A673 (cell line): ENCODE measurements around the gene KCNJ10.

ENCODE experiments used
- EZH2 ChIP-seq: fragments of 200-600 bp; sonication (generic); IDR thresholded peaks from 2 replicates; pipeline ENCODE4 v1.6.1; 2017; ENCODE audit warnings: borderline replicate concordance, low read depth, mild to moderate bottlenecking, mixed read lengths, antibody characterized with exemption, low read length; ENCODE audit not compliant: poor library complexity, severe bottlenecking
- TF ChIP-seq, protein P1 (sequence below): fragments of 300-800, 200-600 bp; sonication (generic); conservative IDR thresholded peaks from 2 replicates; pipeline ENCODE4 v1.5.1; 2017; ENCODE audit warnings: low read depth, mild to moderate bottlenecking, antibody characterized with exemption, low read length, moderate library complexity, mixed read lengths

DNA sequence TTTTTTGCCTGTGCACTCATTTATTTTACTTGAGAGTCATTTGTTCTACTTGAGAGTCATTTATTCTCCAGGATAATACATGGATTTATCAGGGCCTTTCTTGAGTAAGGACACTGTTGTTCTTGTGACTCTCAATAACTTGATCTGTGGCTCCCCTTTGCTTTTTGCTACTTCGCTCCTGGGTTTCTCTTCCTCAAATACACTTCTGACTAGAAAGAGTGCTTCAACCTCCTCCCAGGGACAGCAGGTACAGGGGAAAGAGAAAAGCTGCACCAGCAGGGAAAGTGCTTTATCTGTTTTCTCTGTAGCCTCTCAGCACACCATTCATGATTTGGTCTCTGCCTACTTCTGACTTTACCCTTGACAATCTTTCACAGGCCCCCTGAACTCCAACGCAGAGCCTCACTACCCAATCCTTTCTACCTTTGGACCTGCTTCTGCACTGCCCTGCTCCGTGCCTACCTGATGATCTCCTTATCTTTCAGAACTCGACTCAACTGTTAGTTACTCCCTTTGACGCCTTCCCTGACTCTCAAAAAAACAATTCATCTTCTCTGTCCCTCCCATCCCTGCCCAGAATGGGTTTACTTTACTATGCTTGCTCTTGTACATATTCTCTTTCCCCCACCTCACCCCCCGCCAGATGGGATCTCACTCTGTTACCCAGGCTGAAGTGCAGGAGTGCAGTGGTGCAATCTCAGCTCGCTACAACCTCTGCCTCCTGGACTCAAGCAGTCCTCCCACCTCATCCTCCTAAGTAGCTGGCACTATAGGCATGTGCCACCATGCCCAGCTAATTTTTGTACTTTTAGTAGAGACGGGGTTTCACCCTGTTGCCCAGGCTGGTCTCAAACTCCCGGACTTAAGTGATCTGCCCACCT lies 22.6 kb downstream of the KCNJ10 start:
- TF ChIP-seq, protein P1, sequence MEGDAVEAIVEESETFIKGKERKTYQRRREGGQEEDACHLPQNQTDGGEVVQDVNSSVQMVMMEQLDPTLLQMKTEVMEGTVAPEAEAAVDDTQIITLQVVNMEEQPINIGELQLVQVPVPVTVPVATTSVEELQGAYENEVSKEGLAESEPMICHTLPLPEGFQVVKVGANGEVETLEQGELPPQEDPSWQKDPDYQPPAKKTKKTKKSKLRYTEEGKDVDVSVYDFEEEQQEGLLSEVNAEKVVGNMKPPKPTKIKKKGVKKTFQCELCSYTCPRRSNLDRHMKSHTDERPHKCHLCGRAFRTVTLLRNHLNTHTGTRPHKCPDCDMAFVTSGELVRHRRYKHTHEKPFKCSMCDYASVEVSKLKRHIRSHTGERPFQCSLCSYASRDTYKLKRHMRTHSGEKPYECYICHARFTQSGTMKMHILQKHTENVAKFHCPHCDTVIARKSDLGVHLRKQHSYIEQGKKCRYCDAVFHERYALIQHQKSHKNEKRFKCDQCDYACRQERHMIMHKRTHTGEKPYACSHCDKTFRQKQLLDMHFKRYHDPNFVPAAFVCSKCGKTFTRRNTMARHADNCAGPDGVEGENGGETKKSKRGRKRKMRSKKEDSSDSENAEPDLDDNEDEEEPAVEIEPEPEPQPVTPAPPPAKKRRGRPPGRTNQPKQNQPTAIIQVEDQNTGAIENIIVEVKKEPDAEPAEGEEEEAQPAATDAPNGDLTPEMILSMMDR = no peak
- TF ChIP-seq EZH2 = no peak
